Heart left ventricle (tissue), 16 donors: Measurements from ENCODE around the gene GOLGA6C. TPM values are rescaled to one million over a fixed set of nuclear protein-coding genes. Genes with fewer than 3 reads are reported as not detected.

Experiments
- ATAC-seq, 4 donors: fragments of 200-7000 bp; cut with Tn5 transposase; one replicate each; pipeline ENCODE4 v1.9.1; 2020 to 2022; ENCODE audit warnings: moderate library complexity in 4 of 4, mild to moderate bottlenecking in 3 of 4, moderate number of reproducible peaks in 1 of 4
- DNase-seq, 5 donors: peaks; one replicate each; pipeline ENCODE4 v3.0.0-alpha.2; 2020
- H3K27ac ChIP-seq, 12 donors: fragments of 200-600 bp; sonication (generic) in 4 of 12; one replicate each; pipeline versions ENCODE4 v1.5.0 to v1.8.0; 2016 to 2022; ENCODE audit warnings: mild to moderate bottlenecking in 2 of 12
- H3K27me3 ChIP-seq, 9 donors: fragments of 200-600 bp; sonication (generic) in 2 of 9; one replicate each; pipeline versions ENCODE4 v1.5.1 to v1.8.0; 2016 to 2022; ENCODE audit warnings: mild to moderate bottlenecking in 3 of 9
- H3K36me3 ChIP-seq, 9 donors: fragments of 200-600 bp; sonication (generic) in 2 of 9; one replicate each; pipeline versions ENCODE4 v1.5.0 to v1.8.0; 2018 to 2022; ENCODE audit warnings: mild to moderate bottlenecking in 2 of 9
- H3K4me1 ChIP-seq, 12 donors: fragments of 200-600 bp; sonication (generic) in 4 of 12; one replicate each; pipeline versions ENCODE4 v1.5.0 to v1.8.0; 2016 to 2022; ENCODE audit warnings: mild to moderate bottlenecking in 3 of 12
- H3K4me3 ChIP-seq, 12 donors: fragments of 200-600 bp; sonication (generic) in 4 of 12; one replicate each; pipeline versions ENCODE4 v1.5.0 to v1.8.0; 2017 to 2022; ENCODE audit warnings: mild to moderate bottlenecking in 9 of 12, moderate library complexity in 4 of 12
- H3K9me3 ChIP-seq, 12 donors: fragments of 200-600 bp; sonication (generic) in 4 of 12; one replicate each; pipeline versions ENCODE4 v1.5.0 to v1.8.0; 2016 to 2022; ENCODE audit warnings: mild to moderate bottlenecking in 1 of 12
- POLR2A ChIP-seq, 2 donors: fragments of 450-650 bp; IDR thresholded peaks; one replicate each; pipeline ENCODE4 v1.6.1; 2017; ENCODE audit warnings: antibody characterized with exemption in 2 of 2, mild to moderate bottlenecking in 2 of 2, moderate library complexity in 2 of 2
- WGBS, 4 donors: extraction: QIAGEN DNeasy Blood & Tissue Kit in 2 of 4; methylation state at CpG; one replicate each; pipeline versions ENCODE4 v1.1.5 to v1.1.7; 2013 to 2018; 5-methylcytosine and 5-hydroxymethylcytosine counted together
- intact Hi-C, 10 donors: fragments of 100-400 bp; cut with DNase I; formaldehyde crosslinking; loops; one replicate each; pipeline versions ENCODE4 v1.11.1 to v1.14.2; 2022
- polyA plus RNA-seq, 2 donors: library from polyadenylated mRNA; stranded (reverse); fragments of 200-250 nt; gene quantifications; one replicate each; pipeline ENCODE4 v1.2.3, GENCODE V29; 2013
- total RNA-seq, 9 donors: library from RNA; depleted of rRNA in 2 of 9; stranded (reverse); fragments of >200 nt in 2 of 9; fragmentation: NEBNext Ultra II Directional in 3 of 9; extraction: Animal tissue kit (Norgen Biotek cat#: 25700) in 3 of 9; gene quantifications; one replicate each; pipeline versions ENCODE4 v1.1.0 to v1.2.4, GENCODE V29; 2016 to 2023
- TF ChIP-seq, protein P1 (sequence below), 12 donors: fragments of 200-600 bp; sonication (generic) in 4 of 12; IDR thresholded peaks; one replicate each; pipeline versions ENCODE4 v1.5.0 to v1.8.0; 2018 to 2022; ENCODE audit warnings: antibody characterized with exemption in 12 of 12, mild to moderate bottlenecking in 5 of 12
- donor health status: ischemic (EF 13 %, LVEDD 7.1; RV severe dilation, severe dysfunction).
- donor health status: healthy with polysubstance abuse.
- donor health status: DM: no; HTN: yes; CAD: no.
- donor health status: DM: no; HTN: no; CAD: no.
- donor health status: ischemic (EF 25% LVEDD 6.9; RV normal size, moderate dysfunction).
- donor health status: ischemic (EF 25% LVEDD 5.7; RV mildly dilated, moderate dysfunction).
- donor health status: healthy.
- donor health status: DM: yes; HTN: yes; CAD: no.
- donor health status: ischemic (EF 35%, LVEDD 5.7; RV mildly dilated, moderate dysfunction).
- donor health status: nonischemic (EF 11% LVEDD 7.7; RV severe dilation, severe dysfunction).
- donor health status: DM: yes; HTN: yes; CAD: no.
- donor health status: PGD.
- donor health status: ischemic (EF 29% LVEDD 5.4; RV normal size, mild dysfunction).
- donor health status: nonischemic (EF 23%, LVEDD 6.1; RV moderate dilation, normal function).

Gene GOLGA6C
- total and polyA plus RNA-seq, 11 donors, result not detected

DNA sequence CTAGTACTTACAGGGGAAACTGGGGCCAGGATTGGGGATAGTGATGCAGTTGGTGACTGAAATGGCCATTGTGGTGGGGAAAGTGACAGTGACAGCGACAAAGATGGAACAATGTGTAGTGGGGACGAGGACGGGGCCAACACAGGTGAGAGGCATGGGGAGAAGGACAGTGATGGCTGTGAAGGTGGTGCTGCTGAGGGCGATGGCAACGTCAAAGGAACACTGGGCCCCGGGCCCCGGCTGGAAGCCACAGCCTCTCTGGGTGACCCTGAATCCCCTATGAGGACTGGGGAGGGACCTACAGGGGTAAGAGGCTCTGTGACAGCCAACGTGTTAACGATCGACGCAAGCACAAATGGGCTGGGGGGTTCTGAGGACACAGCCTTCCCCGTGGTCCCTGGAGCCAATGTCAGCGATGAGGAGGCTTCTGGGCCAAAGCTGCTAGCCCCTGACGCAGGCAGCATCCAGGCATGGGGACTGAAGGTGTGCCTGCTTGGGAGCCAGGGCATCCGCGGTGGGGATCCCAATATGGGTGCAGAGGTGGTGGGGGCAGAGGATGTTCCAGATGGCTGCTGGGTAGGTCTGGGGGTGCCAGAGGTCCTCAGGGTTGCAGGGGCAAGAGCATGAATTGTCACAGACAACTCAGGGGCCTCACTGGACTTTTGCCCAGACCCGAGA is 25.2 kb upstream of the GOLGA6C start:
- Histone ChIP-seq H3K9me3 (no peaks in the 10 kb centered on the region), H3K27ac (no peak overlapping the region), H3K4me3 (no peak overlapping the region), H3K27me3 (peaks cover 0 to 11% (median 0%) of the 10 kb centered on the region in 9 donors), H3K4me1 (peaks cover 0 to 8% (median 0%) of the 10 kb centered on the region in 12 donors), H3K36me3 (no peaks in the 10 kb centered on the region)
- 86 to 90% (median 89%) methylated on average over 10 to 17 of the region's 17 CpGs for WGBS, 4 donors
- no peak for TF ChIP-seq POLR2A (IDR thresholded peaks at IDR 0.05)
- TF ChIP-seq, protein P1, sequence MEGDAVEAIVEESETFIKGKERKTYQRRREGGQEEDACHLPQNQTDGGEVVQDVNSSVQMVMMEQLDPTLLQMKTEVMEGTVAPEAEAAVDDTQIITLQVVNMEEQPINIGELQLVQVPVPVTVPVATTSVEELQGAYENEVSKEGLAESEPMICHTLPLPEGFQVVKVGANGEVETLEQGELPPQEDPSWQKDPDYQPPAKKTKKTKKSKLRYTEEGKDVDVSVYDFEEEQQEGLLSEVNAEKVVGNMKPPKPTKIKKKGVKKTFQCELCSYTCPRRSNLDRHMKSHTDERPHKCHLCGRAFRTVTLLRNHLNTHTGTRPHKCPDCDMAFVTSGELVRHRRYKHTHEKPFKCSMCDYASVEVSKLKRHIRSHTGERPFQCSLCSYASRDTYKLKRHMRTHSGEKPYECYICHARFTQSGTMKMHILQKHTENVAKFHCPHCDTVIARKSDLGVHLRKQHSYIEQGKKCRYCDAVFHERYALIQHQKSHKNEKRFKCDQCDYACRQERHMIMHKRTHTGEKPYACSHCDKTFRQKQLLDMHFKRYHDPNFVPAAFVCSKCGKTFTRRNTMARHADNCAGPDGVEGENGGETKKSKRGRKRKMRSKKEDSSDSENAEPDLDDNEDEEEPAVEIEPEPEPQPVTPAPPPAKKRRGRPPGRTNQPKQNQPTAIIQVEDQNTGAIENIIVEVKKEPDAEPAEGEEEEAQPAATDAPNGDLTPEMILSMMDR (IDR thresholded peaks at IDR 0.05), result no peak
- intact Hi-C loops, result loop anchor here in 4 of 10 donors (10.0 kb wide), 2 partner anchors 82 to 92 kb away; no protein-coding TSS in a partner anchor
- no peak for DNase-seq
- ATAC-seq, result no peak

DNA sequence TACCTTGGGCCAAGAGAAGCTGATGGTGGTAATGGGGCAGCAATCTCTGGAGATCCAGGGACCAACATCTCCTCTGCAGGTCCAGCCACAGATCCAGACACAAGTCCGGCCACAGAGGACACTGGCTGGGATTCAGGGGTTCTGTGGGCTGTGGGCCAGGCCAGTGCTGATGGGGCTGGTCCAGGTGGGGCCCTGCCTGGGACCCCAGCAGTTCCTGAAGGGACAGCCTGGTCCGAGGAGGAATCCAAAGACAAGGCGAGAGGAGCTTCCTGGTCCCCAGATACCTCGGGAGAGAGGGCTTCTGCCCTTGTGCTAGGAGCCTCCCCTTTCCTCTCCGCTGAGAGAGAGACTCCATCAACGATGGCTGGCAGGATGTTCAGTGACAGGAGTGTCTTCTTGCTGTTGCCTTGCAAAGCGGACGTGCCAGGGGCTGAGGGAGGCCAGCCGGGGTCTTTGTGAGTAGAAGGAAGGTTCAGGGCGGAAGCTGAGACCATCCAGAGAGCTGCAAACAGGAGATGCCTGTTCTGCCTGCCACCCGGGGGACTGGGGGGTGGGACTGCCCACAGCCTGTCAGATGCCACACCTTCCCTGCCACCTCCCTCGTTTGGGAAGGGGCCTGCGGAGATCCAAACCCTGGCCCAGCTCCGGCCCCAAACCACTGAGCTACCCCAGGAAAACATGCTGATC is 24.5 kb upstream of the GOLGA6C start:
- ATAC-seq (no peak), DNase-seq (no peak)
- no peak overlapping the region for H3K27ac ChIP-seq
- H3K9me3 ChIP-seq, result no peaks in the 10 kb centered on the region
- peaks cover 0 to 8% (median 0%) of the 10 kb centered on the region in 12 donors for H3K4me1 ChIP-seq
- TF ChIP-seq POLR2A (IDR thresholded peaks at IDR 0.05), result no peak
- TF ChIP-seq, protein P1 (IDR thresholded peaks at IDR 0.05), result no peak
- 66 to 77% (median 69%) methylated on average over 14 of the region's 14 CpGs for WGBS, 4 donors
- peaks cover 0 to 11% (median 0%) of the 10 kb centered on the region in 9 donors for H3K27me3 ChIP-seq
- intact Hi-C loops, result loop anchor here in 4 of 10 donors (10.0 kb wide), 2 partner anchors 81 to 91 kb away; no protein-coding TSS in a partner anchor
- no peaks in the 10 kb centered on the region for H3K36me3 ChIP-seq
- no peak overlapping the region for H3K4me3 ChIP-seq

DNA sequence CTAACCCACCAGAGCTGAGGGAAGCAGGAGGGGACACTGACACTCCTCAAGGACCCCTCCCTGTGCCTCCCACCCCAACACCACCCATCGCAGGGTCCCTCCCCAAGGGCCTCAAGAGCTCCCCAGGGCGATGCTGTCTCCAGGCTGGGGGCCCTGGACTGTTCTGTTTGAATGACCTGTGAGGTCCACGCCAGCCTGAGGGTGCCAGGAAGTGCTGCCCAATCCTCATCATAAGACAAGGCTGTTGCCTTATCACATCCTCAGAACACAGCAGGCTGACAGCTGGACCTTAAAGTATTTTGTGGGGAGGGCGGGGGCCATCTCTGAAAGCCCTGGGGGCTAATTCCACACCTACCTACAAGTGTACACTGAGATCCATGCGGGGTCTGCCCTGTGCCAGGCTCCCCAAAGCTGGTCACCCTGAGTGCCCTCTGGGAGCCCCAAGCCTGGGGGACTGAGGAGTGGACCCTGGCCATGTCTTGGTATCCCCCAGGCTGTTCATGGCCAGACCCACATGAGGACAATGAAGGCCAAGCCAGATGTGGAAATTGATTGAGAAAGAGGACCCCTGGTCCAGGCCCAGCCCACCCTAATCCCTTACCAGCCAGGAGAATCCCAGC is 23.8 kb upstream of the GOLGA6C start:
- no peak overlapping the region for H3K27ac ChIP-seq
- TF ChIP-seq, protein P1 (IDR thresholded peaks at IDR 0.05), result no peak
- no peak for TF ChIP-seq POLR2A (IDR thresholded peaks at IDR 0.05)
- intact Hi-C loops, result loop anchor here in 4 of 10 donors (10.0 kb wide), 2 partner anchors 80 to 90 kb away; no protein-coding TSS in a partner anchor

More for the DNA sequence above, 23.8 kb upstream of the GOLGA6C start:
- no peak overlapping the region for H3K4me3 ChIP-seq
- 86 to 100% (median 91%) methylated on average over 2 to 5 of the region's 5 CpGs for WGBS, 4 donors
- DNase-seq, result no peak
- no peaks in the 10 kb centered on the region for H3K36me3 ChIP-seq
- no peaks in the 10 kb centered on the region for H3K9me3 ChIP-seq
- ATAC-seq, result no peak
- peaks cover 0 to 11% (median 0%) of the 10 kb centered on the region in 9 donors for H3K27me3 ChIP-seq
- H3K4me1 ChIP-seq, result peaks cover 0 to 8% (median 0%) of the 10 kb centered on the region in 12 donors
